Erythroblast (primary cell): ENCODE results near the gene OBSL1.

Source experiments
- GATA1 ChIP-seq: IDR thresholded peaks from 2 replicates; pipeline ENCODE4 v1.6.1; 2011; ENCODE audit warnings: low read depth, mild to moderate bottlenecking, control low read depth, low read length, moderate library complexity
- POLR2A ChIP-seq: IDR thresholded peaks from 2 replicates; pipeline ENCODE4 v1.6.1; 2011; ENCODE audit warnings: mild to moderate bottlenecking, low read length

DNA sequence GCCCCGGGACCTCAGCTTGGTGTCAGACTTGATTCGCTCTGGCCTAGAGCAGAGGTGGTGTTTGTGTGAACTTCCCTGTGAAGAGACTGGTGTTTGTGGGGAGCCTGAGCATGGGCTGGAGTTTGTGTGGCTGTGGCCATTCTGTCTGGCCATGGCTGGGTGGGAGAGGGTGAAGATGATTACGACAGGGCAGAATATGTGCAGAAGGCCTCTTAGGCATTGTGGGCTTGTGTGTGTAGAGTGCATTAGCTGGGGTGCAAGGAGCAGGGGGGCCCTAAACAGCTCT, 10.5 kb downstream of the OBSL1 start:
- TF ChIP-seq POLR2A (no peak), GATA1 (no peak)
